B cell (primary cell): ENCODE measurements around the gene RNASE7. TPM values are rescaled to one million over a fixed set of nuclear protein-coding genes. Genes with fewer than 3 reads are reported as not detected.

Experiments used
- ATAC-seq: fragments of 200-7000 bp; cut with Tn5 transposase; one replicate; pipeline ENCODE4 v1.10.0; 2021; ENCODE audit warnings: low read depth, mild to moderate bottlenecking, moderate number of reproducible peaks, moderate library complexity
- CTCF ChIA-PET: fragments of 350-600 bp; sonication (Branson Sonifier 250); formaldehyde crosslinking; loops from one replicate; lab custom pipeline; 2021; ENCODE audit warnings: antibody characterized with exemption, inconsistent platforms; lab: Charles Lee
- POLR2A ChIA-PET: fragments of 350-600 bp; sonication (Branson Sonifier 250); formaldehyde crosslinking; loops from one replicate; lab custom pipeline; 2021; ENCODE audit warnings: antibody characterized with exemption; lab: Charles Lee
- DNase-seq: peaks from one replicate; pipeline ENCODE4 v3.0.0; 2013
- H2AFZ ChIP-seq: 2 replicates; pipeline ENCODE4 v1.6.1; 2012; ENCODE audit warnings: mild to moderate bottlenecking, low read depth, low read length; ENCODE audit not compliant: insufficient read depth, poor library complexity, severe bottlenecking
- H3K27ac ChIP-seq, 2 donors: 1 replicate in 1 of 2; 2 replicates in 1 of 2; pipeline ENCODE4 v1.5.1; 2012 to 2013; ENCODE audit warnings: low read length in 2 of 2, mild to moderate bottlenecking in 2 of 2, moderate library complexity in 1 of 2
- H3K27me3 ChIP-seq, 4 experiments: fragments of 200-600 bp in 1 of 4; sonication (generic) in 1 of 4; replicated peaks in 1 of 4; 1 replicate in 2 of 4; 2 replicates in 2 of 4; pipeline versions ENCODE4 v1.6.1 to v1.7.0; 2013 to 2016; ENCODE audit warnings: low read length in 3 of 4, mild to moderate bottlenecking in 2 of 4, mixed read lengths in 1 of 4, moderate library complexity in 1 of 4; ENCODE audit not compliant: insufficient read depth in 4 of 4, control insufficient read depth in 3 of 4; ENCODE audit errors: control extremely low read depth in 1 of 4
- H3K36me3 ChIP-seq, 2 experiments: replicated peaks in 1 of 2; 1 replicate in 1 of 2; 2 replicates in 1 of 2; pipeline versions ENCODE4 v1.6.1 to v1.7.1; 2013; ENCODE audit warnings: low read length in 1 of 2; ENCODE audit not compliant: insufficient read depth in 2 of 2, control insufficient read depth in 1 of 2; ENCODE audit errors: control extremely low read depth in 1 of 2, extremely low read depth in 1 of 2
- H3K4me1 ChIP-seq, 2 donors: fragments of 200-600 bp in 1 of 2; sonication (generic) in 1 of 2; 1 replicate in 1 of 2; 2 replicates in 1 of 2; pipeline versions ENCODE4 v1.5.1 to v1.6.1; 2013 to 2017; ENCODE audit warnings: low read length in 2 of 2; ENCODE audit not compliant: control insufficient read depth in 2 of 2, insufficient read depth in 2 of 2
- H3K4me2 ChIP-seq: replicated peaks from 2 replicates; pipeline ENCODE3; 2012; ENCODE audit warnings: mild to moderate bottlenecking, low read depth, low read length; ENCODE audit not compliant: poor library complexity, severe bottlenecking
- H3K4me3 ChIP-seq, 5 experiments: fragments of 200-600 bp in 1 of 5; sonication (generic) in 1 of 5; 1 replicate in 3 of 5; 2 replicates in 2 of 5; pipeline versions ENCODE4 v1.5.1 to v1.7.0; 2011 to 2016; ENCODE audit warnings: low read length in 4 of 5, mild to moderate bottlenecking in 4 of 5, low read depth in 2 of 5, control low read depth in 1 of 5, moderate library complexity in 1 of 5; ENCODE audit not compliant: insufficient read depth in 1 of 5; ENCODE audit errors: control extremely low read depth in 1 of 5, extremely low read depth in 1 of 5
- H3K79me2 ChIP-seq: fragments of 200-600 bp; sonication (generic); one replicate; pipeline ENCODE4 v1.6.0; 2016; ENCODE audit warnings: low read length; ENCODE audit not compliant: control insufficient read depth, insufficient read depth
- H3K9ac ChIP-seq: fragments of 200-600 bp; sonication (generic); 2 replicates; pipeline ENCODE4 v1.6.1; 2017; ENCODE audit warnings: mild to moderate bottlenecking, low read length, moderate library complexity
- H3K9me3 ChIP-seq, 3 donors: one replicate each; pipeline versions ENCODE4 v1.6.1 to v1.7.1; 2013; ENCODE audit warnings: low read length in 2 of 3; ENCODE audit not compliant: control insufficient read depth in 2 of 3, insufficient read depth in 1 of 3; ENCODE audit errors: control extremely low read depth in 1 of 3
- H4K20me1 ChIP-seq: 2 replicates; pipeline ENCODE4 v1.6.0; 2012; ENCODE audit warnings: mild to moderate bottlenecking, low read length; ENCODE audit not compliant: insufficient read depth, control insufficient read depth, poor library complexity, severe bottlenecking
- H3K27ac Mint-ChIP-seq: one replicate; pipeline ENCODE4 v1.8.0; 2021; ENCODE audit warnings: mixed read lengths
- H3K27me3 Mint-ChIP-seq: one replicate; pipeline ENCODE4 v1.8.0; 2021; ENCODE audit warnings: mixed read lengths
- H3K4me1 Mint-ChIP-seq: one replicate; pipeline ENCODE4 v1.8.0; 2021; ENCODE audit warnings: mixed read lengths
- H3K4me3 Mint-ChIP-seq: one replicate; pipeline ENCODE4 v1.8.0; 2021; ENCODE audit warnings: mixed read lengths
- H3K9me3 Mint-ChIP-seq: one replicate; pipeline ENCODE4 v1.8.0; 2022; ENCODE audit warnings: mixed read lengths; ENCODE audit not compliant: insufficient read depth
- EZH2 ChIP-seq: IDR thresholded peaks from 2 replicates; pipeline ENCODE4 v1.6.1; 2012; ENCODE audit warnings: borderline replicate concordance, low read depth, mild to moderate bottlenecking, moderate library complexity, low read length; ENCODE audit not compliant: insufficient read depth, poor library complexity, severe bottlenecking
- WGBS: methylation state at CpG from one replicate; pipeline ENCODE4 v1.1.5; 2013; ENCODE audit warnings: missing lambda C conversion rate; ENCODE audit not compliant: insufficient coverage; 5-methylcytosine and 5-hydroxymethylcytosine counted together
- intact Hi-C: fragments of 100-400 bp; cut with micrococcal nuclease; formaldehyde crosslinking; loops from one replicate; pipeline ENCODE4 v1.10.0; 2022
- polyA minus RNA-seq: library from RNA; depleted of rRNA, polyadenylated mRNA; stranded (reverse); fragments of >200 nt; gene quantifications from 2 replicates; pipeline ENCODE4 v1.2.3, GENCODE V29; 2012
- polyA plus RNA-seq: library from polyadenylated mRNA; depleted of rRNA; stranded (reverse); fragments of >200 nt; gene quantifications from 2 replicates; pipeline ENCODE4 v1.2.3, GENCODE V29; 2012
- total RNA-seq, 2 donors: library from RNA; stranded (reverse); fragments of 120-200 nt in 1 of 2; gene quantifications; 1 replicate in 1 of 2; 2 replicates in 1 of 2; pipeline versions ENCODE4 v1.2.3 to v1.2.4, GENCODE V29; 2013 to 2022
- TF ChIP-seq, protein P1 (sequence below): fragments of 200-600 bp; IDR thresholded peaks from one replicate; pipeline ENCODE4 v1.8.0; 2022; ENCODE audit warnings: antibody characterized with exemption, mild to moderate bottlenecking

RNASE7 gene, protein sequence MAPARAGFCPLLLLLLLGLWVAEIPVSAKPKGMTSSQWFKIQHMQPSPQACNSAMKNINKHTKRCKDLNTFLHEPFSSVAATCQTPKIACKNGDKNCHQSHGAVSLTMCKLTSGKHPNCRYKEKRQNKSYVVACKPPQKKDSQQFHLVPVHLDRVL
- total RNA-seq (not detected in 2 replicates), polyA plus RNA-seq (not detected in 2 replicates), polyA minus RNA-seq (not detected in 2 replicates)
- not detected for total RNA-seq (2013)

DNA sequence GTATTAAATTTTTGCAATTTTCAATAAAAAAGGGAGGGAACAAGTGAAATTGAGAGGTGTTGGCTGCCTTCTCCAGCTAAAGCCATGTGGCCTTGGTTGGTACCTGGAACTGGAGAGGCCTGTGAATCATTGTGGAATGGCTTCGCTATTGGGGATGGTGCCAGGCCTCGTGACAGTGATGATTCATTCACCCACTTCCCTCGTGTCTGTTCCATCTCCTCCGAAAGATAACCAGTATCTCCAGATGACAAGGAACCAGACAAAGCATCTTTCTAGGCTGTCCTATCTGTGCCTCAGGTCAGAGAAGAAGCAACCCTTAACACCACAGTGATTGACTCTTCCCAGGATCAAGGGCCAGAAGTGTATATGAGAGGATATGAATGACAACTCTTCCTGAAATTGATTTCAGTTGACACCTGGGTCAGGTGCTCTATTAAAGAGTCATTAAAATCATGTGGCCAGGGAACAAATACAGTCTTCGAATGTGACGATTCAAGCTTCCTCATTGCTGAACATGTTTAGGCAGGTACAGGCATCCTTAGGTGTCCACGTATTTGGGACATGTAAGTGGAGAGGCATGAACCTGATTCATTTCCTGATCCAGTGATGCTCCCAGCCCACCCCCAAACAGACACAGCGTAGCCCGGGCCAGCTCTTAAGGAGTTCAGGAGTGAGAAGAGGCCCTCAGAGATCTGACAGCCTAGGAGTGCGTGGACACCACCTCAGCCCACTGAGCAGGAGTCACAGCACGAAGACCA is at the start of gene RNASE7:
RNASE7 (plus strand) TSS at position 687 of the 758 bp plus-strand sequence. CDS start 631 bp downstream, outside the sequence.
- no peak within 1 kb of the TSS for H3K27ac ChIP-seq
- H3K4me2 ChIP-seq, result no peak within 1 kb of the TSS
- no peak within 1 kb of the TSS for H3K4me3 Mint-ChIP-seq
- H3K27ac Mint-ChIP-seq, result no peak within 1 kb of the TSS
- H4K20me1 ChIP-seq, result no peaks in the 10 kb centered on the region
- WGBS, result 79% methylated on average over 9 of the region's 11 CpGs
- H3K27me3 ChIP-seq, result no peaks in the 10 kb centered on the region
- H3K79me2 ChIP-seq, result no peaks in the 10 kb centered on the region
- POLR2A ChIA-PET, result no interaction called here
- DNase-seq (no peak), ATAC-seq (no peak)
- intact Hi-C loops, result no loop called here
- H3K27me3 Mint-ChIP-seq, result peaks cover 54% of the 10 kb centered on the region
- no peaks in the 10 kb centered on the region for H3K9me3 ChIP-seq
- no peaks in the 10 kb centered on the region for H3K4me1 ChIP-seq
- H3K4me3 ChIP-seq, result no peak within 1 kb of the TSS
- H2AFZ ChIP-seq, result no peak within 1 kb of the TSS
- H3K9ac ChIP-seq, result no peak within 1 kb of the TSS
- H3K9me3 Mint-ChIP-seq, result no peaks in the 10 kb centered on the region
- no peaks in the 10 kb centered on the region for H3K36me3 ChIP-seq
- CTCF ChIA-PET, result interaction anchor here (1.5 to 7.2 kb wide), 5 partner anchors 9 to 81 kb away, joined by 5 to 305 read pairs (median 9); partner anchors contain the start of gene NDRG2
- H3K4me1 Mint-ChIP-seq, result no peaks in the 10 kb centered on the region
- TF ChIP-seq, protein P1, sequence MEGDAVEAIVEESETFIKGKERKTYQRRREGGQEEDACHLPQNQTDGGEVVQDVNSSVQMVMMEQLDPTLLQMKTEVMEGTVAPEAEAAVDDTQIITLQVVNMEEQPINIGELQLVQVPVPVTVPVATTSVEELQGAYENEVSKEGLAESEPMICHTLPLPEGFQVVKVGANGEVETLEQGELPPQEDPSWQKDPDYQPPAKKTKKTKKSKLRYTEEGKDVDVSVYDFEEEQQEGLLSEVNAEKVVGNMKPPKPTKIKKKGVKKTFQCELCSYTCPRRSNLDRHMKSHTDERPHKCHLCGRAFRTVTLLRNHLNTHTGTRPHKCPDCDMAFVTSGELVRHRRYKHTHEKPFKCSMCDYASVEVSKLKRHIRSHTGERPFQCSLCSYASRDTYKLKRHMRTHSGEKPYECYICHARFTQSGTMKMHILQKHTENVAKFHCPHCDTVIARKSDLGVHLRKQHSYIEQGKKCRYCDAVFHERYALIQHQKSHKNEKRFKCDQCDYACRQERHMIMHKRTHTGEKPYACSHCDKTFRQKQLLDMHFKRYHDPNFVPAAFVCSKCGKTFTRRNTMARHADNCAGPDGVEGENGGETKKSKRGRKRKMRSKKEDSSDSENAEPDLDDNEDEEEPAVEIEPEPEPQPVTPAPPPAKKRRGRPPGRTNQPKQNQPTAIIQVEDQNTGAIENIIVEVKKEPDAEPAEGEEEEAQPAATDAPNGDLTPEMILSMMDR, result no peak
- no peak for TF ChIP-seq EZH2

DNA sequence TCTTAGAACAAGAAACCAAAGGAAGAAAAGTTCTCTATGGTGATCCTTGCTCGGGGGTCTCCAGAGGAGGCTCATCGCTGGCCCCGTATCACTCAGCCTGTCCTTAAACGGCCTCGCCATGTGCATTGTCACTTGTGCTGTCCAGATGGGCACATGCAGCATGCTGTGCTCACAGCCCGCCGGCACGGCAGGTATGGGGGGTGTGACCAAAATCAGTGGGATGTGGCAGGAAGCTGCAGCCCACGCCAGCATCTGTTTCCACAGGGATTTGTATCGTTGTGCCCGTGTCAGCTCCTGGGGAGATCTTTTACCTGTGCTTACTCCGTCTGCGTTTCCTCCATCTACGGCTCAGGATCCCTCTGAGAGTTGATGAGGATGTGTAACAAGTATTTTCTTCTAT is 45.6 kb upstream of the RNASE7 start:
- Mint-ChIP-seq H3K9me3 (no peaks in the 10 kb centered on the region), H3K4me1 (peaks cover 3% of the 10 kb centered on the region), H3K4me3 (no peak overlapping the region), H3K27ac (no peak overlapping the region), H3K27me3 (no peaks in the 10 kb centered on the region)
- Histone ChIP-seq H2AFZ (no peak overlapping the region), H3K9ac (no peak overlapping the region), H3K27ac (no peak overlapping the region), H3K4me2 (no peak overlapping the region), H3K9me3 (no peaks in the 10 kb centered on the region), H3K4me3 (no peak overlapping the region), H3K79me2 (no peaks in the 10 kb centered on the region), H4K20me1 (no peaks in the 10 kb centered on the region), H3K4me1 (no peaks in the 10 kb centered on the region), H3K36me3 (peaks cover 16 to 63% of the 10 kb centered on the region in 2 experiments), H3K27me3 (no peaks in the 10 kb centered on the region)
- intact Hi-C loops, result no loop called here
- TF ChIP-seq, protein P1, result no peak
- no peak for TF ChIP-seq EZH2
- ChIA-PET POLR2A (no interaction called here), CTCF (interaction anchor here (0.7 to 6.5 kb wide), 2 partner anchors 19 to 38 kb away, joined by 3 to 47 read pairs; partner anchors contain the start of gene RNASE13)
- ATAC-seq (no peak), DNase-seq (no peak)
- WGBS, result 96% methylated on average over 14 of the region's 14 CpGs
